ENCODE data around the gene XPNPEP3. TPM values are rescaled to one million over a fixed set of nuclear protein-coding genes. Genes with fewer than 3 reads are reported as not detected.

The XPNPEP3 gene
- total RNA-seq, 1 donor: 19.0 TPM

- DNase-seq (ENCODE audit: low read depth): peak; percentile 89
- no peak for TF ChIP-seq CTCF (IDR thresholded peaks at IDR 0.05; ENCODE audit: insufficient read depth, low read depth, low read length)
- no peak overlapping the region for H3K4me3 ChIP-seq (ENCODE audit: low read depth, low read length)
Measured at GRCh38 chr22:40955571-40955970, 98.6 kb downstream of the XPNPEP3 start.

DNA sequence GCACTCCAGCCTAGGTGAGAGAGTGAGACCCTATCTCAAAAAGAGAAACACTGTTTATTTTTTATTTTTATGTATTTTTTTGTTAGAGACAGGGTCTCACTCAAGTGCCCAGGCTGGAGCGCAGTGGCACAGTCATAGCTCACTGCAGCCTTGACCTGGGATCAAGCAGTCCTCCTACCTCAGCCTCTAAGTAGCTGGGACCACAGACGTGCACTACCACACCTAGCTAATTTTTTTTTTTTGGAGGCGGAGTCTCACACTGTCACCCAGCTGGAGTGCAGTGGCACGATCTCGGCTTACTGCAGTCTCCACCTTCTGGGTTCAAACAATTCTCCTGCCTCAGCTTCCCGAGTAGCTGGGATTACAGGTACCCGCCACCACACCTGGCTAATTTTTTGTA is 100.7 kb downstream of the XPNPEP3 start:
- TF ChIP-seq CTCF (IDR thresholded peaks at IDR 0.05; ENCODE audit: insufficient read depth, low read depth, low read length): no peak
- DNase-seq (ENCODE audit: low read depth): no peak

GRCh38 chr22:40958299-40958698 is 101.4 kb downstream of the XPNPEP3 start:
- no peak for DNase-seq (ENCODE audit: low read depth)
- H3K4me3 ChIP-seq (ENCODE audit: low read depth, low read length): no peak overlapping the region
- no peak for TF ChIP-seq CTCF (IDR thresholded peaks at IDR 0.05; ENCODE audit: insufficient read depth, low read depth, low read length)

More for the DNA sequence above, 100.7 kb downstream of the XPNPEP3 start:
- no peak overlapping the region for H3K4me3 ChIP-seq (ENCODE audit: low read depth, low read length)

- no peak for TF ChIP-seq CTCF (IDR thresholded peaks at IDR 0.05; ENCODE audit: insufficient read depth, low read depth, low read length)
- H3K4me3 ChIP-seq (ENCODE audit: low read depth, low read length): no peak overlapping the region
- DNase-seq (ENCODE audit: low read depth): no peak
Measured at GRCh38 chr22:40960145-40960544, 103.2 kb downstream of the XPNPEP3 start.

GRCh38 chr22:40965936-40966725 is 109.2 kb downstream of the XPNPEP3 start:
- no peak for TF ChIP-seq CTCF (IDR thresholded peaks at IDR 0.05; ENCODE audit: insufficient read depth, low read depth, low read length)
- DNase-seq (ENCODE audit: low read depth): no peak
- no peak overlapping the region for H3K4me3 ChIP-seq (ENCODE audit: low read depth, low read length)

GRCh38 chr22:40966726-40967085 is 109.8 kb downstream of the XPNPEP3 start:
- H3K4me3 ChIP-seq (ENCODE audit: low read depth, low read length): no peak overlapping the region
- no peak for DNase-seq (ENCODE audit: low read depth)
- no peak for TF ChIP-seq CTCF (IDR thresholded peaks at IDR 0.05; ENCODE audit: insufficient read depth, low read depth, low read length)
